Cardiac muscle cell (in vitro differentiated cells and primary cell): ENCODE data around the gene CD209. TPM values are rescaled to one million over a fixed set of nuclear protein-coding genes. Genes with fewer than 3 reads are reported as not detected.

Experiments
- DNase-seq, 2 donors: peaks; one replicate each; pipeline versions ENCODE4 v3.0.0 to v3.0.0-alpha.2; 2010 to 2017; ENCODE audit warnings: low read depth in 1 of 2, low spot score in 1 of 2
- H3K27ac ChIP-seq: fragments of 200-600 bp; sonication (generic); 2 replicates; pipeline ENCODE4 v1.5.1; 2016
- H3K27me3 ChIP-seq: fragments of 200-600 bp; sonication (generic); 2 replicates; pipeline ENCODE4 v1.6.0; 2016; ENCODE audit warnings: control low read depth
- H3K36me3 ChIP-seq: fragments of 200-600 bp; sonication (generic); 2 replicates; pipeline ENCODE4 v1.5.1; 2016; ENCODE audit warnings: control low read depth
- H3K4me1 ChIP-seq: fragments of 200-600 bp; sonication (generic); 2 replicates; pipeline ENCODE4 v1.8.1; 2017; ENCODE audit warnings: low read depth, mild to moderate bottlenecking, mixed run types
- H3K4me3 ChIP-seq: fragments of 200-600 bp; sonication (generic); 2 replicates; pipeline ENCODE4 v1.5.1; 2016; ENCODE audit warnings: mild to moderate bottlenecking
- H3K9me3 ChIP-seq: fragments of 200-600 bp; sonication (generic); 2 replicates; pipeline ENCODE4 v1.5.1; 2017; ENCODE audit warnings: low read depth, mild to moderate bottlenecking, control low read depth
- polyA plus RNA-seq: library from polyadenylated mRNA; unstranded; fragments of >200 nt; fragmentation: Nextera tagmentation; extraction: Ambion mirVana; gene quantifications from 2 replicates; pipeline ENCODE4 v1.2.1, GENCODE V29; 2016
- total RNA-seq: library from RNA; depleted of rRNA; stranded (reverse); fragments of >200 nt; gene quantifications from 2 replicates; pipeline ENCODE4 v1.2.3, GENCODE V29; 2016
- TF ChIP-seq, protein P1 (sequence below): IDR thresholded peaks from 2 replicates; pipeline ENCODE4 v1.5.1; 2012; ENCODE audit warnings: low read depth, mild to moderate bottlenecking, low read length

The CD209 gene
- total and polyA plus RNA-seq, 2 experiments from 2014 or later: not detected

DNA sequence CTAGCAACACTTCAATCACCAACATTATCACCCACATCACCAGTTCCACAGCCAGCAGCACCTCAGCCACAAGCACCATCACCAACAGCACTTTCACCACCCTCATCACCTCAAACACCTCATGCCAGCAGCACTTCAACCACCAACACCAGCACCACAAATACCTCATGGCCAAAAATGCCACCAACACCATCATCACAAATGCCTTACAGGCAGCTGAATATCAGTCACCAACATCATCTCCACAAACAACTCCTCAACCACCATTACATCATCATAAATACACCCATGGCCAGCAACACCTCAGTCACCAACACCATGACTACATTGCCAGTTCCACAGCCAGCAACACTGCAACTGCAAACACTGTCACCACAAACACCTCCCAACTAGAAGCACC is 55.8 kb downstream of the CD209 start:
- DNase-seq: no peak
- Histone ChIP-seq H3K36me3 (no peaks in the 10 kb centered on the region), H3K4me3 (no peak overlapping the region), H3K27ac (no peak overlapping the region), H3K9me3 (no peaks in the 10 kb centered on the region), H3K4me1 (no peaks in the 10 kb centered on the region), H3K27me3 (no peaks in the 10 kb centered on the region)
- TF ChIP-seq, protein P1, sequence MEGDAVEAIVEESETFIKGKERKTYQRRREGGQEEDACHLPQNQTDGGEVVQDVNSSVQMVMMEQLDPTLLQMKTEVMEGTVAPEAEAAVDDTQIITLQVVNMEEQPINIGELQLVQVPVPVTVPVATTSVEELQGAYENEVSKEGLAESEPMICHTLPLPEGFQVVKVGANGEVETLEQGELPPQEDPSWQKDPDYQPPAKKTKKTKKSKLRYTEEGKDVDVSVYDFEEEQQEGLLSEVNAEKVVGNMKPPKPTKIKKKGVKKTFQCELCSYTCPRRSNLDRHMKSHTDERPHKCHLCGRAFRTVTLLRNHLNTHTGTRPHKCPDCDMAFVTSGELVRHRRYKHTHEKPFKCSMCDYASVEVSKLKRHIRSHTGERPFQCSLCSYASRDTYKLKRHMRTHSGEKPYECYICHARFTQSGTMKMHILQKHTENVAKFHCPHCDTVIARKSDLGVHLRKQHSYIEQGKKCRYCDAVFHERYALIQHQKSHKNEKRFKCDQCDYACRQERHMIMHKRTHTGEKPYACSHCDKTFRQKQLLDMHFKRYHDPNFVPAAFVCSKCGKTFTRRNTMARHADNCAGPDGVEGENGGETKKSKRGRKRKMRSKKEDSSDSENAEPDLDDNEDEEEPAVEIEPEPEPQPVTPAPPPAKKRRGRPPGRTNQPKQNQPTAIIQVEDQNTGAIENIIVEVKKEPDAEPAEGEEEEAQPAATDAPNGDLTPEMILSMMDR: no peak

DNA sequence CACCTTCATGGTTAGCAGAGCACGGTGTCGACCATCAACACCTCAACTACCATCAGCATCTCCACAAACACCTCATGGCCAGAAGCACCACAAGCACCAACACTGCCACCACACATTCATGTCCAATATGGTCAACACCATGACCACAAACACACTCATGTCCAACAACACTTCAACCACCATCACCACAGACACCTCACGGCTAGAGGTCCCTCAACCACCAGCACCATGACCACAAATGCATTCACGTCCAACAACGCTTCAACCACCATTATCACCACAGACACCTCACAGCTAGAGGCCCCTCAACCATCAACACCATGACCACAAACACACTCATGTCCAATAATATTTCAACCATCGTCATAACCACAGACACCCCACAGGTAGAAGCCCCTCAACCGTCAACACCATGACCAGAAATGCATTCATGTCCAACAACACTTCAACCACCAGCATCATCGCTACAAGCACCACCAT is 56.5 kb downstream of the CD209 start:
- Histone ChIP-seq H3K4me3 (no peak overlapping the region), H3K4me1 (no peaks in the 10 kb centered on the region), H3K27me3 (no peaks in the 10 kb centered on the region), H3K27ac (no peak overlapping the region), H3K36me3 (no peaks in the 10 kb centered on the region), H3K9me3 (no peaks in the 10 kb centered on the region)
- no peak for DNase-seq
- TF ChIP-seq, protein P1: no peak

Other genes starting within 250 kb of the CD209 start
- 95.1 and 99.6 TPM in 2 replicates for gene ZNF358, start 231.4 kb downstream of the CD209 start, total RNA-seq
- 35.4 and 40.7 TPM in 2 replicates for gene ZNF358, start 231.4 kb downstream of the CD209 start, polyA plus RNA-seq
- gene MCOLN1, start 224.9 kb downstream of the CD209 start, total RNA-seq: 5.8 and 6.9 TPM in 2 replicates
- 13.7 and 24.7 TPM in 2 replicates for gene MCOLN1, start 224.9 kb downstream of the CD209 start, polyA plus RNA-seq
- 48.1 and 56.4 TPM in 2 replicates for gene PNPLA6, start 211.8 kb downstream of the CD209 start, total RNA-seq
- gene PNPLA6, start 211.8 kb downstream of the CD209 start, polyA plus RNA-seq: 21.5 and 29.3 TPM in 2 replicates
- 10.6 and 10.8 TPM in 2 replicates for gene CAMSAP3, start 151.7 kb downstream of the CD209 start, total RNA-seq
- 10.4 and 13.5 TPM in 2 replicates for gene CAMSAP3, start 151.7 kb downstream of the CD209 start, polyA plus RNA-seq
- gene XAB2, start 118.0 kb downstream of the CD209 start, total RNA-seq: 62.0 and 81.5 TPM in 2 replicates
- gene XAB2, start 118.0 kb downstream of the CD209 start, polyA plus RNA-seq: 27.5 and 37.1 TPM in 2 replicates
- 14.9 and 25.0 TPM in 2 replicates for gene PET100, start 117.7 kb downstream of the CD209 start, total RNA-seq
- gene PET100, start 117.7 kb downstream of the CD209 start, polyA plus RNA-seq: 369 and 404 TPM in 2 replicates
- 0.51 and 2.7 TPM in 2 replicates for gene PCP2, start 113.8 kb downstream of the CD209 start, total RNA-seq
- gene PCP2, start 113.8 kb downstream of the CD209 start, polyA plus RNA-seq: 0.34 and 0.70 TPM in 2 replicates
- gene STXBP2, start 110.4 kb downstream of the CD209 start, total RNA-seq: 16.0 and 33.6 TPM in 2 replicates
- gene STXBP2, start 110.4 kb downstream of the CD209 start, polyA plus RNA-seq: 32.7 and 51.2 TPM in 2 replicates
- not detected in 2 replicates for gene RETN, start 78.5 kb downstream of the CD209 start, total RNA-seq
- gene RETN, start 78.5 kb downstream of the CD209 start, polyA plus RNA-seq: not detected in 2 replicates
- gene MCEMP1, start 70.4 kb downstream of the CD209 start, total RNA-seq: not detected in 2 replicates
- gene MCEMP1, start 70.4 kb downstream of the CD209 start, polyA plus RNA-seq: not detected in 2 replicates
- 95.9 and 96.2 TPM in 2 replicates for gene TRAPPC5, start 66.7 kb downstream of the CD209 start, total RNA-seq
- 111 and 120 TPM in 2 replicates for gene TRAPPC5, start 66.7 kb downstream of the CD209 start, polyA plus RNA-seq
- gene FCER2, start 45.4 kb downstream of the CD209 start, total RNA-seq: not detected in 2 replicates
- gene FCER2, start 45.4 kb downstream of the CD209 start, polyA plus RNA-seq: 0.39 TPM in 1 of 2 replicates, not detected in the other
- gene CLEC4G, start 15.4 kb downstream of the CD209 start, total RNA-seq: not detected in 2 replicates
- not detected in 2 replicates for gene CLEC4G, start 15.4 kb downstream of the CD209 start, polyA plus RNA-seq
- 0.54 TPM in 1 of 2 replicates, not detected in the other for gene CLEC4M, start 15.7 kb upstream of the CD209 start, total RNA-seq
- 0.48 TPM in 1 of 2 replicates, not detected in the other for gene CLEC4M, start 15.7 kb upstream of the CD209 start, polyA plus RNA-seq
- gene EVI5L, start 82.7 kb upstream of the CD209 start, total RNA-seq: 41.9 and 48.6 TPM in 2 replicates
- gene EVI5L, start 82.7 kb upstream of the CD209 start, polyA plus RNA-seq: 28.7 and 29.1 TPM in 2 replicates
- 2.0 and 6.1 TPM in 2 replicates for gene PRR36, start 126.9 kb upstream of the CD209 start, total RNA-seq
- gene PRR36, start 126.9 kb upstream of the CD209 start, polyA plus RNA-seq: 6.2 and 10.3 TPM in 2 replicates
- gene LRRC8E, start 141.0 kb upstream of the CD209 start, total RNA-seq: 2.4 and 3.5 TPM in 2 replicates
- gene LRRC8E, start 141.0 kb upstream of the CD209 start, polyA plus RNA-seq: 1.3 TPM in 1 of 2 replicates, not detected in the other
- 23.5 and 24.1 TPM in 2 replicates for gene MAP2K7, start 156.3 kb upstream of the CD209 start, total RNA-seq
- gene MAP2K7, start 156.3 kb upstream of the CD209 start, polyA plus RNA-seq: 12.4 and 18.6 TPM in 2 replicates
- 0.46 and 3.2 TPM in 2 replicates for gene TGFBR3L, start 167.3 kb upstream of the CD209 start, total RNA-seq
- gene TGFBR3L, start 167.3 kb upstream of the CD209 start, polyA plus RNA-seq: 2.6 and 11.8 TPM in 2 replicates
- gene SNAPC2, start 172.8 kb upstream of the CD209 start, total RNA-seq: 22.1 and 42.1 TPM in 2 replicates
- gene SNAPC2, start 172.8 kb upstream of the CD209 start, polyA plus RNA-seq: 22.5 and 31.4 TPM in 2 replicates
- gene CTXN1, start 178.6 kb upstream of the CD209 start, total RNA-seq: 22.8 and 60.1 TPM in 2 replicates
- gene CTXN1, start 178.6 kb upstream of the CD209 start, polyA plus RNA-seq: 18.1 and 48.5 TPM in 2 replicates
- 77.9 and 92.4 TPM in 2 replicates for gene TIMM44, start 196.1 kb upstream of the CD209 start, total RNA-seq
- gene TIMM44, start 196.1 kb upstream of the CD209 start, polyA plus RNA-seq: 52.0 and 52.5 TPM in 2 replicates